GDM1 (cell line): ENCODE measurements around the gene FGR.
"Not testable (repeated sequence)": the region's sequence is repeated elsewhere in the genome, so short reads cannot be mapped to it uniquely, and the experiment has no call there.

Experiments
- DNase-seq: peaks from one replicate; lab custom pipeline; 2025; lab: John Stamatoyannopoulos, UW

Gene FGR

GRCh38 chr1:27659497-27660299 is 24.7 kb upstream of the FGR start:
- peak; percentile 84 for DNase-seq

- DNase-seq = no peak
These were observed 24.0 kb upstream of the FGR start for GRCh38 chr1:27658951-27659496.

GRCh38 chr1:27656157-27656893 is 21.3 kb upstream of the FGR start:
- peak; percentile 35 for DNase-seq

- DNase-seq = no peak
These were observed 20.4 kb upstream of the FGR start for GRCh38 chr1:27655151-27655937.

GRCh38 chr1:27652111-27652864 is 17.3 kb upstream of the FGR start:
- no peak for DNase-seq

- DNase-seq = no peak
These were observed 15.7 kb upstream of the FGR start for GRCh38 chr1:27650539-27651175.

GRCh38 chr1:27650171-27650538 is 15.2 kb upstream of the FGR start:
- DNase-seq = no peak

GRCh38 chr1:27649306-27649635 is 14.3 kb upstream of the FGR start:
- DNase-seq = no peak

- DNase-seq = no peak
These were observed 13.8 kb upstream of the FGR start for GRCh38 chr1:27648602-27649305.

GRCh38 chr1:27647328-27647727 is 12.3 kb upstream of the FGR start:
- no peak for DNase-seq

GRCh38 chr1:27646676-27647075 is 11.7 kb upstream of the FGR start:
- DNase-seq = no peak

GRCh38 chr1:27645071-27645415 is 10.1 kb upstream of the FGR start:
- no peak for DNase-seq

- no peak for DNase-seq
These were observed 9.5 kb upstream of the FGR start for GRCh38 chr1:27644369-27645070.

- DNase-seq = peak; percentile 45
These were observed 8.8 kb upstream of the FGR start for GRCh38 chr1:27643600-27644368.

- DNase-seq = not testable (repeated sequence)
These were observed 5.5 kb upstream of the FGR start for GRCh38 chr1:27640514-27640913.

GRCh38 chr1:27638805-27639204 is 3.8 kb upstream of the FGR start:
- no peak for DNase-seq

- DNase-seq = no peak
These were observed 3.2 kb upstream of the FGR start for GRCh38 chr1:27638047-27638734.

GRCh38 chr1:27635396-27636142 is 584 bp upstream of the FGR start:
- DNase-seq = no peak
